ENCODE measurements around the gene ZNF574.

ZNF574 gene

GRCh38 chr19:42123765-42124164 lies 47.8 kb downstream of the ZNF574 start:
- DNase-seq (ENCODE audit: low read depth), result no peak
- no peak overlapping the region for H3K4me3 ChIP-seq (ENCODE audit: low read depth, low read length)
- TF ChIP-seq CTCF (IDR thresholded peaks at IDR 0.05; ENCODE audit: control insufficient read depth, extremely low read depth, insufficient read depth), result no peak

- DNase-seq (ENCODE audit: low read depth), result no peak
- no peak for TF ChIP-seq CTCF (IDR thresholded peaks at IDR 0.05; ENCODE audit: control insufficient read depth, extremely low read depth, insufficient read depth)
- no peak overlapping the region for H3K4me3 ChIP-seq (ENCODE audit: low read depth, low read length)
These were observed 48.5 kb downstream of the ZNF574 start for GRCh38 chr19:42124386-42124901.

GRCh38 chr19:42125536-42125935 lies 49.6 kb downstream of the ZNF574 start:
- no peak for TF ChIP-seq CTCF (IDR thresholded peaks at IDR 0.05; ENCODE audit: control insufficient read depth, extremely low read depth, insufficient read depth)
- no peak overlapping the region for H3K4me3 ChIP-seq (ENCODE audit: low read depth, low read length)
- no peak for DNase-seq (ENCODE audit: low read depth)

GRCh38 chr19:42126574-42126973 lies 50.6 kb downstream of the ZNF574 start:
- TF ChIP-seq CTCF (IDR thresholded peaks at IDR 0.05; ENCODE audit: control insufficient read depth, extremely low read depth, insufficient read depth), result no peak
- no peak for DNase-seq (ENCODE audit: low read depth)
- H3K4me3 ChIP-seq (ENCODE audit: low read depth, low read length), result no peak overlapping the region

- no peak overlapping the region for H3K4me3 ChIP-seq (ENCODE audit: low read depth, low read length)
- TF ChIP-seq CTCF (IDR thresholded peaks at IDR 0.05; ENCODE audit: control insufficient read depth, extremely low read depth, insufficient read depth), result no peak
- no peak for DNase-seq (ENCODE audit: low read depth)
These were observed 53.7 kb downstream of the ZNF574 start for GRCh38 chr19:42129399-42130253.

GRCh38 chr19:42130254-42130573 lies 54.2 kb downstream of the ZNF574 start:
- TF ChIP-seq CTCF (IDR thresholded peaks at IDR 0.05; ENCODE audit: control insufficient read depth, extremely low read depth, insufficient read depth), result no peak
- DNase-seq (ENCODE audit: low read depth), result no peak
- H3K4me3 ChIP-seq (ENCODE audit: low read depth, low read length), result no peak overlapping the region

Measured in LNCaP clone FGC (cell line).